Adipocyte (in vitro differentiated cells): ENCODE data around the gene CEMIP.

Experiments
- DNase-seq: peaks from one replicate; pipeline ENCODE4 v3.0.0-alpha.2; 2015; ENCODE audit warnings: low read depth
- H3K27me3 ChIP-seq: replicated peaks from 2 replicates; pipeline ENCODE4 v1.7.0; 2013; ENCODE audit warnings: mild to moderate bottlenecking, low read length, moderate library complexity; ENCODE audit not compliant: control insufficient read depth, insufficient read depth
- H3K36me3 ChIP-seq: 2 replicates; pipeline ENCODE4 v1.7.0; 2013; ENCODE audit warnings: low read length, mild to moderate bottlenecking, moderate library complexity; ENCODE audit not compliant: control insufficient read depth, insufficient read depth, severe bottlenecking
- H3K4me1 ChIP-seq: 2 replicates; pipeline ENCODE4 v1.7.0; 2013; ENCODE audit warnings: mild to moderate bottlenecking, low read length, moderate library complexity; ENCODE audit not compliant: control insufficient read depth, insufficient read depth
- H3K4me3 ChIP-seq: 2 replicates; pipeline ENCODE4 v1.7.0; 2013; ENCODE audit warnings: mild to moderate bottlenecking, low read length, moderate library complexity
- H3K9ac ChIP-seq: 2 replicates; pipeline ENCODE4 v1.7.0; 2013; ENCODE audit warnings: mild to moderate bottlenecking, low read length, moderate library complexity
- H3K9me3 ChIP-seq: 2 replicates; pipeline ENCODE4 v1.7.0; 2013; ENCODE audit warnings: mild to moderate bottlenecking, low read length, moderate library complexity; ENCODE audit not compliant: control insufficient read depth

Gene CEMIP

DNA sequence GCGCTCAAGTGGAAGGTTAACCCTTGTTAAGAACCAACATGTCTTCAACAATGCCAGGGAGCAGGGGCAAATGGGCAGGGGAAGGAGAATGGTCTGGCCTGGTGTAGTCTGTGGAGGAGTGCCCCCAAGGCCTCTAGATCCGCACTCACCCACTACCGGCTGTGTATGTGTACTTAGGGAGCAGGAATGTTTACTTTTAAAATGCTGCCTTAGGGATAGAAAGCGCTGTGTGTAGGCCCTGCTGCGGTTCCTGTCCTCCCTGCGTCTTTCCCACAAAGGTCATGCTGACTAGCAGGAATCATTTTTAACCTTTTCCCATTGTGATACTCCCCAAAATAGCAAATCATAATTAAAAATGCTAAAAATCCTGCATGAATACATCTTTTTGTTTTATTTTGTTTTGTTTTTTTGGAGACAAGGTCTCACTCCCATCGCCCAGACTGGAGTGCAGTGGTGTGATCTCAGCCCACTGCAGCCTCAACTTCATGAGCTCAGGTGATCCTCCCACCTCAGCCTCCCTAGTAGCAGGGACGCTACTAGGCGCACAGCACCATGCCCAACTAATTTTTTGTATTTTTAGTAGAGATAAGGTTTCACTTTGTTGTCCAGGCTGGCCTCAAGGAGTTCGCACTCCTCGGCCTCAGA lies 35.9 kb upstream of the CEMIP start:
- no peaks in the 10 kb centered on the region for H3K36me3 ChIP-seq
- H3K4me3 ChIP-seq, result no peak overlapping the region
- DNase-seq, result peak; percentile 56
- H3K4me1 ChIP-seq, result peaks cover 14% of the 10 kb centered on the region
- H3K9ac ChIP-seq, result no peak overlapping the region
- H3K9me3 ChIP-seq, result no peaks in the 10 kb centered on the region
- H3K27me3 ChIP-seq, result no peaks in the 10 kb centered on the region

- H3K4me1 ChIP-seq, result peaks cover 14% of the 10 kb centered on the region
- H3K9me3 ChIP-seq, result no peaks in the 10 kb centered on the region
- no peaks in the 10 kb centered on the region for H3K36me3 ChIP-seq
- peak overlapping the region; percentile 35 for H3K9ac ChIP-seq
- H3K27me3 ChIP-seq, result no peaks in the 10 kb centered on the region
- H3K4me3 ChIP-seq, result no peak overlapping the region
- no peak for DNase-seq
Measured at GRCh38 chr15:80744415-80744814, 34.8 kb upstream of the CEMIP start.

DNA sequence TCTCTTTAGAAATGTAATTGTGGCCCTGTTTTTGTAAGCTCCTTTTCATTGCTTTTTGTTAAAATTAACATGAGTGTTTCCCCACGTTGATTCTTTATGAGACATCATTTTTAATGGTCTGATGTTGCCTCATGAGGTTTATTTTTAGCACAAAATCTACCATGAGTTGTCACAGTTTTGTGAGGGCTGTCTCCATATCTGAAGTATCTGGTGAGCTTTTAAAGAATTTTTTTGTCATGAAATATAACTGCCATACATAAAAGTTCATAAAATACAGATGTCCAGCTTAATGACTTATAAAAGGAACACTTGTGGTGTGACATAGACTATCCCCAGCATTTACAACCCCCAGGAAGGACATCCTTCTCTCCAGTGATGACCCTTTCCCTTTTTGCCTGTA lies 34.3 kb upstream of the CEMIP start:
- Histone ChIP-seq H3K4me3 (no peak overlapping the region), H3K9me3 (no peaks in the 10 kb centered on the region), H3K9ac (peak overlapping the region; percentile 35), H3K27me3 (no peaks in the 10 kb centered on the region), H3K4me1 (peaks cover 14% of the 10 kb centered on the region), H3K36me3 (peaks cover 4% of the 10 kb centered on the region)
- DNase-seq, result peak; percentile 57

GRCh38 chr15:80745888-80746287 lies 33.3 kb upstream of the CEMIP start:
- no peak overlapping the region for H3K9ac ChIP-seq
- H3K36me3 ChIP-seq, result peaks cover 14% of the 10 kb centered on the region
- peaks cover 14% of the 10 kb centered on the region for H3K4me1 ChIP-seq
- H3K9me3 ChIP-seq, result no peaks in the 10 kb centered on the region
- no peaks in the 10 kb centered on the region for H3K27me3 ChIP-seq
- DNase-seq, result no peak
- H3K4me3 ChIP-seq, result no peak overlapping the region

- peaks cover 21% of the 10 kb centered on the region for H3K36me3 ChIP-seq
- no peak for DNase-seq
- H3K9ac ChIP-seq, result no peak overlapping the region
- no peak overlapping the region for H3K4me3 ChIP-seq
- H3K9me3 ChIP-seq, result no peaks in the 10 kb centered on the region
- H3K4me1 ChIP-seq, result peaks cover 14% of the 10 kb centered on the region
- H3K27me3 ChIP-seq, result no peaks in the 10 kb centered on the region
Measured at GRCh38 chr15:80747317-80748053, 31.7 kb upstream of the CEMIP start.

- no peaks in the 10 kb centered on the region for H3K9me3 ChIP-seq
- H3K27me3 ChIP-seq, result no peaks in the 10 kb centered on the region
- DNase-seq, result no peak
- no peak overlapping the region for H3K4me3 ChIP-seq
- H3K4me1 ChIP-seq, result peaks cover 9% of the 10 kb centered on the region
- no peak overlapping the region for H3K9ac ChIP-seq
- peaks cover 31% of the 10 kb centered on the region for H3K36me3 ChIP-seq
Measured at GRCh38 chr15:80749589-80749988, 29.6 kb upstream of the CEMIP start.

- Histone ChIP-seq H3K4me3 (no peak overlapping the region), H3K9ac (no peak overlapping the region), H3K4me1 (no peaks in the 10 kb centered on the region), H3K27me3 (no peaks in the 10 kb centered on the region), H3K36me3 (peaks cover 40% of the 10 kb centered on the region), H3K9me3 (no peaks in the 10 kb centered on the region)
- no peak for DNase-seq
Measured at GRCh38 chr15:80750575-80750974, 28.6 kb upstream of the CEMIP start.

DNA sequence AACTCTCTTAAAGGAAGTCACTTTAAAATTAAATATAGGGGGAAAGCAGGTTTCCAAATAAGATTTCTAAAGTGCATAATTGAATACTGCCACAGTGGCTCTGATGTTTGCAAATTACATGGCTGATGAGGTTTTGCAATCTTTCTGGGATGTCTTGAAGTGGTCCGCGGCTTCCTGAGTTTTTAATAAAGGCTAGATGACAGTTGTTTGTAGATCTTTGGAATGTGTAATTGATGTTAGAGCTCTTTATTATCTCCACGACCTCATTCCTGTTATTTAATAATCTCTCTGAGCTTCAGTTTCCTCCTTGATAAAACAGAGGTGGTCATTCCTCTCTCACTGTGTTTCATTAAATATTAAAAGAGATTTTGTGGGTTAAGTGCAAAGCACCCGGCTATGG lies 27.0 kb upstream of the CEMIP start:
- Histone ChIP-seq H3K36me3 (peaks cover 40% of the 10 kb centered on the region), H3K9me3 (no peaks in the 10 kb centered on the region), H3K4me3 (no peak overlapping the region), H3K27me3 (no peaks in the 10 kb centered on the region), H3K4me1 (no peaks in the 10 kb centered on the region), H3K9ac (no peak overlapping the region)
- no peak for DNase-seq

DNA sequence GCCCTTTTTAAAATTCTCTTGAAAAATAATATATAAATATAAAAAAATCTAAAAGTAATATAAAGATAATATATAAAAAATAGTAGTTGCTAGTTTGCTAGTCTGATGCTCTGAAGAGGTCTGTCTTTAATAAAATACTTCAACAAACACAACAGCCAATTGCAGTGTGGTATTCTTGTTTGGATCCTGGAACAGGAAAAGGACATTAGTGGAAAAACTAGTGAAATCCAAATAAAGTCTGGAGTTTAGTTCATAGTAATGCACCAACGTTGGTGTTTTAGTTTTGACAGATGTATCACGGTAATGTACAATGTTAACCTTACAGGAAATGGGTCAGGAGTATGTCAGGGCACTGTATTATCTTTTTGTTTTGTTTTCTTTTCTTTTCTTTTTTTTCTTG lies 26.0 kb upstream of the CEMIP start:
- no peak overlapping the region for H3K9ac ChIP-seq
- no peak for DNase-seq
- H3K4me1 ChIP-seq, result no peaks in the 10 kb centered on the region
- H3K4me3 ChIP-seq, result no peak overlapping the region
- no peaks in the 10 kb centered on the region for H3K27me3 ChIP-seq
- H3K9me3 ChIP-seq, result no peaks in the 10 kb centered on the region
- peaks cover 40% of the 10 kb centered on the region for H3K36me3 ChIP-seq

- Histone ChIP-seq H3K4me1 (no peaks in the 10 kb centered on the region), H3K9me3 (no peaks in the 10 kb centered on the region), H3K27me3 (no peaks in the 10 kb centered on the region), H3K36me3 (peaks cover 40% of the 10 kb centered on the region), H3K9ac (no peak overlapping the region), H3K4me3 (no peak overlapping the region)
- DNase-seq, result no peak
Measured at GRCh38 chr15:80754014-80754413, 25.2 kb upstream of the CEMIP start.

DNA sequence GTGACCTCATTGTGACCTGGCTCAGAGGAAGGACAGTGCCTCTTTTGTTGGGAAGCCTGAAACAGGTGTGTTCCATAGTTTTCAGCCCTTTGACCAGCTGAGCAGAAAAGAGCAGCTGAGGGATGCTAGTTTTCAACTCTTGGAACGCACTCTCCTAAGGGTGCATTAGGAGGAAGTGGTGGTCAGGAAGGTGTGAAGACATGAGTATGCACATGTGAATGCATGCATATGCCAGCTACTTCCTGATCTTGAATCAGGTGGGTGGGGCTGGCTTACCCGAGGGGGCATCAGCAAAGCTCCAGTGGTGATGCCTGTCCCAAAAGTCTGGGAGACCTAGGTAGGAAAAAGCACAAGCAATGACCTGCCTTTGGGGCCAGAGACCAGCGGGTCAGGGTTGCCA lies 23.3 kb upstream of the CEMIP start:
- no peak for DNase-seq
- no peak overlapping the region for H3K9ac ChIP-seq
- H3K9me3 ChIP-seq, result no peaks in the 10 kb centered on the region
- no peak overlapping the region for H3K4me3 ChIP-seq
- no peaks in the 10 kb centered on the region for H3K27me3 ChIP-seq
- H3K36me3 ChIP-seq, result peaks cover 26% of the 10 kb centered on the region
- H3K4me1 ChIP-seq, result no peaks in the 10 kb centered on the region
